ENCODE results near the gene MAGEA9.
"Not testable (repeated sequence)": the region's sequence is repeated elsewhere in the genome, so short reads cannot be mapped to it uniquely, and the experiment has no call there.

MAGEA9 gene, protein sequence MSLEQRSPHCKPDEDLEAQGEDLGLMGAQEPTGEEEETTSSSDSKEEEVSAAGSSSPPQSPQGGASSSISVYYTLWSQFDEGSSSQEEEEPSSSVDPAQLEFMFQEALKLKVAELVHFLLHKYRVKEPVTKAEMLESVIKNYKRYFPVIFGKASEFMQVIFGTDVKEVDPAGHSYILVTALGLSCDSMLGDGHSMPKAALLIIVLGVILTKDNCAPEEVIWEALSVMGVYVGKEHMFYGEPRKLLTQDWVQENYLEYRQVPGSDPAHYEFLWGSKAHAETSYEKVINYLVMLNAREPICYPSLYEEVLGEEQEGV

DNA sequence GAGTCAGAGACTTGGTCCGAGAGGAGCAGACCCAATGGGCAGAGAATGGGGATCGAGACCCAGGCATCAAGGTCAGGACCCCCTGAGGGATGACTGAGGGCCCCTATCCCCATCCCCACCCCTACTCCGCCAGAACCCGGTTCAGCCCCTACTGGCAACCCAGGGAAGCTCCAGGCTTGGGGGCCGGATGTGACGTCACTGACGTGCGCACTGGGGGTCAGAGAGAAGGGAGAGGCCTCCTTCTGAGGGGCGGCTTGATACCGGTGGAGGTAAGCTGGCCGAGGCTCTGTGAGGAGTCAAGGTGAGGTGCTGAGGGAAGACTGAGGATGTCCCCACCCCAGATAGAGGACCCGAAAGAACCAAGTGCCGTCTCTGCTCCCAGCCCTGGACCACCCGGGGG, at the start of gene MAGEA9:
Gene MAGEA9 (plus strand): TSS at position 204 of the 400 bp plus-strand sequence. CDS start 4,281 bp downstream, outside the sequence.
- not testable (repeated sequence) for DNase-seq

DNA sequence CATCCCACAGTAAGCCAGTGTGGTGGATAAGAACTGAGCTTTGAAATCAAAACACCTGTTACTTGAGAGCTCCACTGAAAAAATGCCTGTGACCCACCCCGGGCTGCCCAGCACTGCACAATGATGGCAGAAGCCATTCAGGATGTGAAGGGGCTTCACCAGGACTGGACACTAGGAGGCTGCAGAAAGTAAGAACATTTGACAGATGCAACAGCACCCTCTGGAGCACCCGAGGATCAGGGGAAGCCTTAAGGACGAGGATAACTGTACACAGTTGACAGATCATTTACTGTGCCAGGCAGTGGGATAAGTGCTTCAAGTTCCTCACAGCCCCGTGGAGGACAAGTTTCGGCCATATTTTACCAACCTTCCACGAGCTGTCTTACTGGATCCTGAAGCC, 39.5 kb upstream of the MAGEA9 start:
- not testable (repeated sequence) for DNase-seq

DNA sequence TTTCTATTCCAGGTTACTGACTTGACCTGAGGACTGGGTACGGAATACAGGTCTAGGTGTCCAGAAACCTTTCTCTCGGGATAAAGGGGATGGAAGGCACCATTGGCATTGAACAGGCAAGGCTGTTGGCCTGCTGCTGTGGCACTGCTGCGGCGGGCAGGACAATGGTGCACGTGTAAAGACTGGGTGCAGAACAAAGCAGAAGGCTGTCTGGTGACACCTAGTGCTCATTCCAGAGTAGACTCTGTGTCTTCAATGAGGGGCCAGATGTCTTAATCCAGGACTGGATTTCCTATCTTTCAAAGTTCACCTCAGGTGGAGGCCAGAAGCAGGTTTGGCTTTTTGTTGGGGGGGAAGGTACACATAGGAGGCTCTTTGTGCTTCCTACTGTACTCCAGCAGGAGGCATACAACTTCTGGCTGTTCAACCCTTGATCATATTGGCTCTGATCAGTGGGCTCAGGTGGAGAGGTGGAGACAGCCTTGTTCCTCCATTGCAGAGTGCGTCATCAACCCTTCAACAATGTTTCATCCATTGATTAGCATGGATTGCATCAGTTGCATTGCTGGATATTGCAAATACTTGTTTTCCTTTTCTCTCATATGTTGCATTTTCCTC, 35.2 kb upstream of the MAGEA9 start:
- not testable (repeated sequence) for DNase-seq

DNA sequence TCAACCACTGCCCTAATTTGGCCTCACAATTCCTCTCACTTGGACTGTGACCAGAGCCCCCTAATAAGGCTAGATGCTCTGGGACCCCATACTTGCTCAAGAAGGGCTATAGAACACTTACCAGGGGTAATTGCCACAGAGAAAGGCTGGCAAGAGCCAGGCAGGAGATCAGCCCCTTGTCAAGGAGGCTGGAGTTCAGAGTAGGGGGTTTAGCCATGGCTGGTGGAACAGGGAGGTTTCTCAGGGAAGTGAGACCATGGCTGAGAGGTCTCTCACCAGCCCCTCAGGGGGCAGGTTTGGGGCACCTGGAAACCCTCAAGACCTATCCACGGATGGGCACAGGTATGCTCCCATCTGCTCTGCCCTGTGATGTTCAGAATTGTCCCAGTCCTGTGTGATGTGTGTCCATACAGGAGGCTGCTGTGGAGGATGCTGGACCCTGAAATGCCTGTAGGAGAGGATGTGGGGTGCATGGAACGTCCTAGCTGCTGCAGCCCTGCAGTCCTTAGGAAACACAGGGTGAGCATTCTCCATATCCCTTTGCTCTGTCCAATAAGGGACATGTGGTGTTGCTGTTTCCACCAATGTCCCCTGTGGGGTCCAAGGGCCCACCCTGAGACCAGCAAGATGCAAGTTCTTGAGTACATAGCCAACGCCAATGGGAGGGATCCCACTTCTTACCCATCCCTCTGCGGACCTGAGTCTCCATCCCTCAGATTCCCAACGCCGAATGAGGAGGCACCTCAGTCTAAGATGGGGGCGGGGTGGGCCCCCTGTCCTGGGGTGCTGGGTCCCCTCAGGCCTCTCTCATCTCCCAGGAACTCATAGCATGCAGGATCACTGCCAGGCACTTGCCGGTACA, 24.3 kb upstream of the MAGEA9 start:
- DNase-seq: no peak

DNA sequence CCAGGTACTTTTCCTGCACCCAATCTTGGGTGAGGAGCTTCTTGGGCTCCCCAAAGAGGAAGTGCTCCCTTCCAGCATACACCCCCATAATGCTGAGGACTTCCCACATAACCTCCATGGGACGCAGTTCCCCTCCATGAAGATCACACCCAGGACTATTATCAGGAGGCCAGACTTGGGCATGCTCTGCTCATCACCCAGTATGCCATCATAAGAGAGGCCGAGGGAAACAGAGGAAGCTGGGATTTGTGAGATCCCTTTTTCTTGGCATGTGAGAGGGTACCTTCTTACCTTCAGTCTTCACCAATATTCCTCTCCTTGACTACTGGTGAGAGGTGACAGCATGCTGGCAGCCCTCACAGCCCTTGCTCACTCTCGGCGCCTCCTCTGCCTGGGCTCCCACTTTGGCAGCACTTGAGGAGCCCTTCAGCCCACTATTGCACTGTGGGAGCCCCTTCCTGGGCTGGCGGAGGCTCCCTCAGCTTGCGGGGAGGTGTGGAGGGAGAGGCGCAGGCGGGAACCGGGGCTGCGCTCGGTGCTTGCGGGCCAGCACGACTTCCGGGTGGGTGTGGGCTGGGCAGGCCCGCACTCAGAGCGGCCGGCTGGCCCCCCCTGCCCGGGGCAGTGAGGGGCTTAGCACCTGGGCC, 23.5 kb upstream of the MAGEA9 start:
- no peak for DNase-seq

DNA sequence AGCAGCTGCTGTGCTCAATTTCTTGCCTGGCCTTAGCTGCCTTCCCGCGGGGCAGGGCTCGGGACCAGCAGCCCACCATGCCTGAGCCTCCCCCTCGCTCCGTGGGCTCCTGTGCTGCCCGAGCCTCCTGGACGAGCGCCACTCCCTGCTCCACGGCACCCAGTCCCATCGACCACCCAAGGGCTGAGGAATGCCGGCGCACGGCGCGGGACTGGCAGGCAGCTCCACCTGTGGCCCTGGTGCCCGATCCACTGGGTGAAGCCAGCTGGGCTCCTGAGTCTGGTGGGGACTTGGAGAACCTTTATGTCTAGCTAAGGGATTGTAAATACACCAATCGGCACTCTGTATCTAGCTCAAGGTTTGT, 23.0 kb upstream of the MAGEA9 start:
- not testable (repeated sequence) for DNase-seq

DNA sequence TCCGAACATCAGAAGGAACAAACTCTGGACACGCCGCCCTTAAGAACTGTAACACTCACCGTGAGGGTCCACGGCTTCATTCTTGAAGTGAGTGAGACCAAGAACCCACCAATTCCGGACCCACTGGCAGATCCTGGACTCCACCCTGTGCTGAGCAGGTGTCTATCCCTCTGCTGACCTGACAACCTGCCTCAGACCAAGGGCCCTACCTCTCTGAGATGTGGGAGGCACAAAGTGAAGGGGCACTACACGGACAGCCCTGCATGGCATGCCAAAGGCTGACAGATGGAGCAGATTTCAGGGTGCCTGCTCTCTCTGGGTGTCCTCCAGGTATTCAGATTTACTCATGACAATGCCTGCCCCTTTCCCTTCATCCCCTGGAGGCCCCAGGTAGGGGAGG, 21.9 kb upstream of the MAGEA9 start:
- DNase-seq: no peak

DNA sequence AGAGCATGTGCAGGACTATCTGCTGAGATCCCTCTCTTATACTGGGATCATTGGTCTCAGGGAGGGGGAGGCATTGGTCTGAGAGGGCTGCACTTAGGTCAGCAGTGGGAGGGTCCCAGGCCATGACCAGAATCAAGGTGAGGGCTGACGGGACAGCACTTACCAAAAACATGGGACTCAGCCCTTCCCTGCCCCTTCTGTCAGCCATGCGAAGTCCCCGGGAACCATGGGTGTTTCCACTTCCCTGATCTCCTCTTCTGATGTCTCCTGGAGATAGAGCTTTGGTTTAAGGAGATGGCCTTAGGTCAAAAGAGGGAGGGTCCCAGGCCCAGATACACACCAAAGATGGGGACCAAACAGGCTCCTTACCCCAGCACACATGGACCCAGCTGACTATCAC, 20.8 kb upstream of the MAGEA9 start:
- DNase-seq: no peak

DNA sequence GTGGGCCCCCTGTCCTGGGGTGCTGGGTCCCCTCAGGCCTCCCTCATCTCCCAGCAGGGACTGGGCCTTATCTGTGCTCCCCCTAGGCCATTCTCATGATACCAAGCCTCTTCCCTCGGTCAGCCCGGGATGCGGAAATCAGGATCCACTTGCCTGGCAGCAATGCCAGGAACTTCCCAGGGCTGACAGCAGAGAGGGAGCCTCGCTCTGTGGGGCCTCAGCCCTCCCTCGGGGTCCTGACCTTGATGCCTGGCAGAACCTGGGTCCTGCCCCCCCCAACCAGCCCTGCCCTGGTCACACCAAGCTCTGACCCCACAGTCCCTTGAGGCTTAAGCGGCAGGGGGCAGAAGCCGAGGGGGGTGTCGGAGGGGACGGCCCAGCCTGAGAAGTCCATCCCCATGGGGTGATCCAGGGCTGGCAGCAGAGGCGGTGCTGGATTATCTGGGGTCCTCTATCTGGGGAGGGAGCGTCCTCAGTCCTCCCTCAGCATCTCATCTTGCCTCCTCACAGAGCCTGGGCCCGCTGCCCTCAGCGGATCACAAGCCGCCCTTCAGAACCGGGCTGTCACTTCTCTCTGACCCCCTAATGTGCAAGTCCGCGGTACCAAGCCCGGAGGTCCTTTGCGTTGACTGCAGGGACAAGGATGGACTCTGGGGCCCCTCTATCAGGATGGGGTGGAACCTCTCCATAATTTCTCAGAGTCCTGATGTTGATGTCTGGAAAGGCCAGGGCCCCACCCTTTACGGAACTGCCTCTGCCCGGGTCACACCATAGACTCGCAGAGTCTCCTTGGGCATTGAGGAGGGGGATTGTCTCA, 19.7 kb upstream of the MAGEA9 start:
- not testable (repeated sequence) for DNase-seq

DNA sequence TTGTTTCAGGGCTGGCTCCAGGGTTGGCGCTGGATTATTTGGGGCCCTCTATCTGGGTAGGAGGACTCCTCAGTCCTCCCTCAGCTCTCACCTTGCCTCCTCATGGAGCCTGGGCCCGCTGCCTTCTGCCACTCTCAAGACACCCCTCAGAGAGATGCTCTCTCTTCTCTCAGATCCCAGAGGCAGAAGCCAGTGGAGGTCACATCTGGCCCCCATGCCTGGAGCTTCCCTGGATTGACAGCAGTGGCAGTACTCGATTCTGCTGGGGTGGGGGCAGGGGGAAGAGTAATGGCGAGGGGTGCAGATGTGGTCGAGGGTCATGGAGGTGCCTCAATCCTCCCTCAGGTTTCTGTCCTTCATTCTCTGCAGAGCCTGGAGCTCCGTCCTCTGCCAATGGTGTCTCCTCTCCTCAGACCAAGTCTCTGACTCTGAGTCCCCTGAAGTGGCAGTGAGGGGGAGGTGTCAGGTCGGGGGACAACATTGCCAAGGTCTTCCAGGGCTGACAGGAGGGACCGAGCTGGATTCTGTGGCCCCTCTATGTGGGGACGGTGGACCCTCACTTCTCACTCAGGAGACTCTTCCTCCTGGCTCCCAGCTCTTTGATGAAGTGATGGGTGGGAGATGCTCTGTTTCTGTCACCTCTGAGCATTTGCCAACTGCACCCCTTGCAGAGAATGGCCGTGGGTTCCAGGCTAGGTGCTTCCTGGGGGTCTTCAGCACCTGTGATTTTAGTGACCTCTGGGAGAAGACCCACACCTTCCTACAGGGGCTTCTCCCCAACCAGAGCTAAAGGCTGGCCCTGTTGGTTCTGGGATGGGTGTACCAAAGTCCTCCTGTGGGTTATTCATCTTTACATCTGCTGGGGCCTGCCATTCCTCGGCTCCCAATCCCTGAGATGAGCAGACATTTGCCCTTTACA, 18.8 kb upstream of the MAGEA9 start:
- no peak for DNase-seq

DNA sequence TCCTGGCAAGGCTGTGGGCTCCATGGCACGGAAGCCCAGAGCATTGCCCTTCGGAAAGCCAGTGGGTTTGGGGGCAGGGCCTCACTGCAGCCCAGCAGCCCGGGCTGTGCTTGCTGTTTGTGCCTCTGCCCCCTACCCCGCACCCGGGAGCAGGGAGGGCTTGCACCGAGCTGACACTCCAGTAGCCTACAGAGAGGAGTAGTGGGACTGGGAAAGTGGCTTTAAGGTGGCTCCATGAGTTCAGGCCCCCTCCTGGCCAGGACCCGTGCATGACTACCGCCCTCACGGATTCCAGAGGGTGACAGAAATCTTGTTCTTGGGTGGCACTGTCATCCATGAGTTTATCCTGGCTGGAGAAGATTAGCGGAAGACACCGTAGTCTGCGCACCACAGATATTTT, 11.4 kb upstream of the MAGEA9 start:
- DNase-seq: not testable (repeated sequence)

DNA sequence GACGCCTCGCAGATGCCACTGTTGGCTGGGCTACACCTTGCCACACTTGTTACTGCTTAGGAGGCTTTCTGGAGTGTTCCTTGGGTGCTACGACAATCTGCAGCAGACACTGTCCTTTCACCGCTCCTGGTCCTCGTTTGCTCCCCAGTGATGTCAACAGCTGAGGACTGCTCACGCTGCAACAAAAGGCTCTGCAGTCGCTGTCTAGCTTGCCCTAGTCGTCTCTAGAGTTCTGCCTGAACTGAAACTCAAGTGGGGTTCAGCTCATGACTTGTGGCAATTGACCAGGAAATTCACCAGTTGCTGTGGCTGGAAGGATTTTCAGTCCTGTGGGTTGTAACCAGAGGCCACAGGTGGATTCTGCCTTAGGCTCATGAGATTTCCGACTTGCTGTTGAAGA, 8.7 kb upstream of the MAGEA9 start:
- not testable (repeated sequence) for DNase-seq

DNA sequence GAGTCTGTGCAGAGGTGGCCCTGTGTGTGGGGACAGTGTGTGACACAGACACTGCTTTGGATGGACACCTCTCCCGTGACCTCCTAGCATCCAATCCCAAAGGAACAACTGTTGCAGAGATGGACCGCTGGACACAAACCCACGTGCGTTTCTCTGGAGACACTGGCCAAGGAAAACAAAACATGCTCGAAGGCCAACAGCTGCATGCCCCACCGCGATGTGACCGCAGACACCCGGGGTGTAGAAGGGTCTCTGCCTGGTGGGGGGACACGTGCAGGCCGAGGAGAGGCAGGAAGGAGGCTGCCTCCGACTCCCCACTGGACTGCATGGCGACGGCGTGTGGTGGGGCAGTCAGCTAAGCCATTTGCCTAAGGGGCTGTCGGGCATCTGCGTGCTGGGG, 8.0 kb upstream of the MAGEA9 start, which contains the start of gene HSFX1:
Gene HSFX1 (plus strand): TSS at position 301 of the 400 bp plus-strand sequence. CDS start 614 bp downstream, outside the sequence.
- not testable (repeated sequence) for DNase-seq

DNA sequence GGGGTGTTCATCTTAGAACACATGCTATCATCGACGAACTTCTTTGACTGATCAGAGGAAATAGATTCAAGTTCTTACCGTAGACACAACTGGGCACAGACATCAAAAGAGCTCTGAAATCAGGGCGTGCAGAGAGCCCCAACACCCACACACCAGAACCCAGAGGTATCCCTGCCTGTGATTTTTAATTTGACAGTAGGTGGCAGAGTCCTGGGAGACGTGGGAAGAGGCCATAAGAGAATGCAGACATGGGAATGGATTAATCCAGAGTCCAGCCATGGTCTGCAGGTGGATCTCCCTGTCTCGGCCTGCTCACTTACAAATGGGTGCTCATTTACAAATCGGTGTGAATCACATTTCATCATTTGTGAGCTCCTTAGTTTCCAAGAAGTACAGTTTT, 3.7 kb upstream of the MAGEA9 start:
- DNase-seq: not testable (repeated sequence)

DNA sequence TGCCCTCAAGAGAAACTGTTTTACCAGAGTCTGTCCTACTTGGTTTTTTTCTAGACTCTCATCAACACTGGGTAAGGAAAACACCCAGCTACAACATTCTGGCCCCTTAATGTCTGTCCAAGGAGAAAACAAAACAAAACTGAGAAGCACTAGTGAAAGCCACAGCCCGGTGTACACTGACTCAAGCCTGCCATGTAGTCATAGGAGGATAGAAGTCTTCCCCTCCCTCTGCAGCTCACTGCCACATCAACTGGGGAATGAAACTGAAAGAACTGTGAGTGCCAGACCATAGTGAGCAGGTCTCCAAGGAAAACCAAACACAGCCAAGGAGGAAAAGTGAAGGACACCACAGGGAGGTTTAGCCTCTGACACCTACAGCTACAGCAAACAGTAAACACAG, 13.8 kb downstream of the MAGEA9 start:
- not testable (repeated sequence) for DNase-seq

DNA sequence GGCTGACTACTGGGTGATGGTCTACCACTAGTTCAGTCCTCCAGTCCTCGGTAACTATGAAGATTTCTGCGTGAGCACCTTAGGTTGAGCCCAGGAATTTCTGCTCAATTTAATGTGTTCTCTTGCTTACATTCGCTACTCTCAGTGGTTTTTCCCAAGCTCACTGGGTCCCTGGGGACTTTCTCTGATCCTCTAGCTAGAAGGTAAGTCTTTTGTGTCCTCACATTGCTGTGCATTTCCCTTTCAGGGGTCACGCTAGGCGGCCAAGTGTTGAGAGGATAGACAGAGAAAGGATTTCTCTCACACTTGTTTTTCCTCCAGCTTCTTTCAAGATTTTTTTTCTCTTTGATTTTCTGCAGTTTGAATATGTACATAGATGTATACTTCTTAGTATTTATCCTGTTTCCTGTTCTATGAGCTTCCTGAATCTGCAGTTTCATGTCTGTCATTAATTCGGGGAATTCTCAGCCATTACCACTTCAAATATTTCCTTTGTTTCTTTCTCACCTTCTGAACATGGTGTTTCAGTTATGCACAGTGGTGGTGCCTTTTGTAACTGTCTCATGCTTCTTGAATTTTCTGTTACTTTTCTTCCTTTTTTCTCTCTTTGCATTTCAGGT, 17.5 kb downstream of the MAGEA9 start:
- no peak for DNase-seq

DNA sequence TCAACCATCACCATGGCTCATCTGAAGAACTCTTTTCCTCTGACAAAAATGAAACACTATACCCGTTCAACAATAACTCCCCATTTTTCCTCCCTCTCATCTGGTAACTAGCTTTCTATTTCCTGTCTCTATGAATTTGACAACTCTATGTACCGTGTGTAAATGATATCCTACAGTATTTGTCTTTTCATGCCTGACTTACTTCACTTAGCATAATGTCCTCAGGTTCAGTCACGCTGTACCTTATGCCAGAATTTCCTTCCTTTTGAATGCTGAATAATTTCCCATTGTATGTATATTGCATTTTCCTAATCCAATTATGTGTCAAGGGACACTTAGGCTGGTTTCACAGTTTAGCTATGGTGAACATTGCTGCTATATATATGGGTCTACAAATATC, 18.2 kb downstream of the MAGEA9 start:
- DNase-seq: no peak

DNA sequence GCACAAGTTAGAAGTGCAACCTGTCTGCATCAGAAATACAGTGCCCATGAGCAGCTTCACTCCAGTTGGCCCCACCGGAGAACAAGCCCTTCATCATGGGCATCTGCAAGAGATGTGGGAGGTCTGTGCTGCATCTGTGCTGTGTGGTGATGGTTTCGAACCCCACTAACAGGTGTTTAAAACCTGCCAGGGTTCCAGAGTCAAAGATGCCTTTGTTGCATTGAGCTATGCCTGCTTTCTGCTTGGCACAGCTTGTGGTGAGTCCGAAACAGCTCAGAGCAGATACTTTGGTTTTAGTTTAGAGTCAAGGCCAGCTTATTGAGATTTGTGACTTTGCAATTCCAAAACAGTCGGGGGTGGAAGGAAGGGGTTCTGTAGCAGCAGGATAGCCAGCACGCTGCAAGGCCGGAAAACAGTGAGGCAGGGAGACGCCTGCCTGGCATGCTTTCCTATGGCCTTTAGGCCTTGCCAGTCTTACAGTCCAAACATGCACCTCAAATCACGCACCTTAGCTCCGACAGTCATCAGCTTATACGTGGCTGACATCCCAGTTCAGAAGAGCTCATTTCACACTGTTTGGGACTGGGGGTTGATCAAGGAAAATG, 21.8 kb downstream of the MAGEA9 start:
- DNase-seq: no peak

DNA sequence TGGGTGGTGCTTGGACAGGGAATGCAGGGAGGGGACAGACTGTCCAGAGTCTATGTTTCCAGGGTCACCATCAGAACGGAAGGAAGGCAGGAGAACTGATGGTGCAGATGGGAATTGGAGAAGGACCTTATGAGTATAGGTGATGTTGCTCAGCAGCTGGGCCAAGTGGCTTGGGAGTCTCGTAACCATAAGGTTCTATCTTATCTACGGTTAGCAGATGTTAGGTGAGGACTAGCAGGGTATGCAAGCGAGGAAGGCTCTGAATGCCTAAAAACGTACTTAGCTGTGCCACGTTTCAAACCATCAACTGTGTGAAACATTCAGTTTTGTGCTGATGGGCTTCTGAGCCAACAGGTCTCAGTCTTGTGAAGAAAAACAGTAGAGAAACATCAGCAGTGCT, 22.4 kb downstream of the MAGEA9 start:
- no peak for DNase-seq
